HEK293 (cell line): ENCODE data around the gene PLCH2.

ENCODE experiments used
- CTCF ChIA-PET: fragments of 350-600 bp; formaldehyde crosslinking; extraction: SDS; loops from one replicate; lab custom pipeline; 2021; ENCODE audit warnings: antibody characterized with exemption; lab: Yijun Ruan, JAX
- POLR2A ChIA-PET: fragments of 300-600 bp; formaldehyde crosslinking; extraction: SDS; loops from one replicate; lab custom pipeline; 2020; ENCODE audit warnings: antibody characterized with exemption, inconsistent platforms; lab: Yijun Ruan, JAX
- H3K27ac ChIP-seq: fragments of 200-500 bp; sonication (Bioruptor generic); 2 replicates; pipeline ENCODE4 v1.5.1; 2014; ENCODE audit warnings: low read depth, low read length, control low read depth, inconsistent platforms; ENCODE audit errors: extremely low read depth
- H3K36me3 ChIP-seq, 2 experiments: fragments of 200-500 bp in 1 of 2; sonication (Bioruptor generic) in 1 of 2; 1 replicate in 1 of 2; 2 replicates in 1 of 2; pipeline ENCODE4 v1.5.1; 2014 to 2017; ENCODE audit warnings: inconsistent platforms in 2 of 2, low read length in 2 of 2; ENCODE audit not compliant: control insufficient read depth in 2 of 2, insufficient read depth in 1 of 2
- H3K4me1 ChIP-seq: fragments of 200-500 bp; sonication (Bioruptor generic); 2 replicates; pipeline ENCODE4 v1.5.1; 2014; ENCODE audit warnings: mild to moderate bottlenecking, low read length, inconsistent platforms; ENCODE audit not compliant: control insufficient read depth, insufficient read depth
- H3K4me3 ChIP-seq: 2 replicates; pipeline ENCODE4 v1.5.1; 2011; ENCODE audit warnings: low read depth, mild to moderate bottlenecking, control low read depth, low read length, moderate library complexity
- H3K9me3 ChIP-seq: fragments of 200-500 bp; sonication (Bioruptor generic); 2 replicates; pipeline ENCODE4 v1.5.1; 2014; ENCODE audit warnings: low read depth, low read length, inconsistent platforms; ENCODE audit not compliant: control insufficient read depth, insufficient read depth
- ZBTB1 ChIP-seq: fragments of 450-650 bp; formaldehyde crosslinking; IDR thresholded peaks from 2 replicates; pipeline ENCODE4 v1.5.1; 2016; ENCODE audit warnings: missing biosample characterization, missing genetic modification characterization
- ZBTB20 ChIP-seq: fragments of 450-650 bp; formaldehyde crosslinking; IDR thresholded peaks from 2 replicates; pipeline ENCODE4 v1.5.1; 2016; ENCODE audit warnings: missing biosample characterization, missing genetic modification characterization
- ZNF223 ChIP-seq: fragments of 450-650 bp; formaldehyde crosslinking; IDR thresholded peaks from 2 replicates; pipeline ENCODE4 v1.5.1; 2016; ENCODE audit warnings: missing biosample characterization, missing genetic modification characterization
- ZNF544 ChIP-seq: fragments of 450-650 bp; formaldehyde crosslinking; IDR thresholded peaks from 2 replicates; pipeline ENCODE4 v1.5.0; 2017; ENCODE audit warnings: missing biosample characterization, missing genetic modification characterization
- ZNF596 ChIP-seq: fragments of 450-650 bp; IDR thresholded peaks from 2 replicates; pipeline ENCODE4 v1.5.0; 2018; ENCODE audit warnings: missing biosample characterization, mild to moderate bottlenecking, missing genetic modification characterization, moderate library complexity
- TF ChIP-seq, protein P1 (sequence below): fragments of 450-650 bp; formaldehyde crosslinking; IDR thresholded peaks from 2 replicates; pipeline ENCODE4 v1.5.1; 2016; ENCODE audit warnings: missing biosample characterization, missing genetic modification characterization
- TF ChIP-seq, protein P2 (sequence below): fragments of 450-650 bp; formaldehyde crosslinking; IDR thresholded peaks from 2 replicates; pipeline ENCODE4 v1.5.1; 2016; ENCODE audit warnings: missing biosample characterization, missing genetic modification characterization
- TF ChIP-seq, protein P3 (sequence below): fragments of 450-650 bp; IDR thresholded peaks from 2 replicates; pipeline ENCODE4 v1.5.1; 2018; ENCODE audit warnings: missing biosample characterization, mild to moderate bottlenecking, missing genetic modification characterization
- TF ChIP-seq, protein P4 (sequence below): fragments of 450-650 bp; formaldehyde crosslinking; conservative IDR thresholded peaks from 2 replicates; pipeline ENCODE4 v1.5.1; 2016; ENCODE audit warnings: low read depth, missing biosample characterization, missing genetic modification characterization
- TF ChIP-seq, protein P5 (sequence below): fragments of 450-650 bp; formaldehyde crosslinking; IDR thresholded peaks from 2 replicates; pipeline ENCODE4 v1.5.1; 2017; ENCODE audit warnings: missing biosample characterization, mild to moderate bottlenecking, missing genetic modification characterization, moderate library complexity

The PLCH2 gene

DNA sequence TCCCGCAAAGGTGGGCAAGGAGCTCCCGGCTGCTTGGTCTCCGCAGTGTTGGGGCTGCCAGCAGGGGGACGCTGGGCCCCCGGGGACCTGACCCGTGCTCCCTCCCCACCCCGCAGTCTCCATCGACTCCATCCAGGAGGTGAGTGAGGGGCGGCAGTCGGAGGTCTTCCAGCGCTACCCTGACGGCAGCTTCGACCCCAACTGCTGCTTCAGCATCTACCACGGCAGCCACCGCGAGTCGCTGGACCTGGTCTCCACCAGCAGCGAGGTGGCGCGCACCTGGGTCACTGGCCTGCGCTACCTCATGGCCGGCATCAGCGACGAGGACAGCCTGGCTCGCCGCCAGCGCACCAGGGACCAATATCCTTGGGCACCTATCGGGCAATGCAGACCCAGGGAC lies 3.5 kb downstream of the PLCH2 start:
- ChIA-PET CTCF (interaction anchor here (0.6 kb wide), 1 partner anchor 59 kb away, joined by 6 read pairs; no protein-coding TSS in a partner anchor), POLR2A (no interaction called here)
- H3K4me3 ChIP-seq: no peak overlapping the region
- no peaks in the 10 kb centered on the region for H3K36me3 ChIP-seq
- no peaks in the 10 kb centered on the region for H3K9me3 ChIP-seq
- H3K27ac ChIP-seq: no peak overlapping the region
- H3K4me1 ChIP-seq: no peaks in the 10 kb centered on the region
- TF ChIP-seq ZNF223 (tag by site-specific recombination): peak; percentile 86
- TF ChIP-seq ZNF596 (tag by site-specific recombination): no peak
- no peak for TF ChIP-seq ZNF544
- TF ChIP-seq, protein P1, sequence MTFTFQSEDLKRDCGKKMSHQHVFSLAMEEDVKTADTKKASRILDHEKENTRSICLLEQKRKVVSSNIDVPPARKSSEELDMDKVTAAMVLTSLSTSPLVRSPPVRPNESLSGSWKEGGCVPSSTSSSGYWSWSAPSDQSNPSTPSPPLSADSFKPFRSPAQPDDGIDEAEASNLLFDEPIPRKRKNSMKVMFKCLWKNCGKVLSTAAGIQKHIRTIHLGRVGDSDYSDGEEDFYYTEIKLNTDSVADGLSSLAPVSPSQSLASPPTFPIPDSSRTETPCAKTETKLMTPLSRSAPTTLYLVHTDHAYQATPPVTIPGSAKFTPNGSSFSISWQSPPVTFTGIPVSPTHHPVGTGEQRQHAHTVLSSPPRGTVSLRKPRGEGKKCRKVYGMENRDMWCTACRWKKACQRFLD (tag by site-specific recombination): no peak
- TF ChIP-seq ZBTB1: no peak
- TF ChIP-seq, protein P2, sequence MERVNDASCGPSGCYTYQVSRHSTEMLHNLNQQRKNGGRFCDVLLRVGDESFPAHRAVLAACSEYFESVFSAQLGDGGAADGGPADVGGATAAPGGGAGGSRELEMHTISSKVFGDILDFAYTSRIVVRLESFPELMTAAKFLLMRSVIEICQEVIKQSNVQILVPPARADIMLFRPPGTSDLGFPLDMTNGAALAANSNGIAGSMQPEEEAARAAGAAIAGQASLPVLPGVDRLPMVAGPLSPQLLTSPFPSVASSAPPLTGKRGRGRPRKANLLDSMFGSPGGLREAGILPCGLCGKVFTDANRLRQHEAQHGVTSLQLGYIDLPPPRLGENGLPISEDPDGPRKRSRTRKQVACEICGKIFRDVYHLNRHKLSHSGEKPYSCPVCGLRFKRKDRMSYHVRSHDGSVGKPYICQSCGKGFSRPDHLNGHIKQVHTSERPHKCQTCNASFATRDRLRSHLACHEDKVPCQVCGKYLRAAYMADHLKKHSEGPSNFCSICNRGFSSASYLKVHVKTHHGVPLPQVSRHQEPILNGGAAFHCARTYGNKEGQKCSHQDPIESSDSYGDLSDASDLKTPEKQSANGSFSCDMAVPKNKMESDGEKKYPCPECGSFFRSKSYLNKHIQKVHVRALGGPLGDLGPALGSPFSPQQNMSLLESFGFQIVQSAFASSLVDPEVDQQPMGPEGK (tag by site-specific recombination): no peak
- TF ChIP-seq, protein P3, sequence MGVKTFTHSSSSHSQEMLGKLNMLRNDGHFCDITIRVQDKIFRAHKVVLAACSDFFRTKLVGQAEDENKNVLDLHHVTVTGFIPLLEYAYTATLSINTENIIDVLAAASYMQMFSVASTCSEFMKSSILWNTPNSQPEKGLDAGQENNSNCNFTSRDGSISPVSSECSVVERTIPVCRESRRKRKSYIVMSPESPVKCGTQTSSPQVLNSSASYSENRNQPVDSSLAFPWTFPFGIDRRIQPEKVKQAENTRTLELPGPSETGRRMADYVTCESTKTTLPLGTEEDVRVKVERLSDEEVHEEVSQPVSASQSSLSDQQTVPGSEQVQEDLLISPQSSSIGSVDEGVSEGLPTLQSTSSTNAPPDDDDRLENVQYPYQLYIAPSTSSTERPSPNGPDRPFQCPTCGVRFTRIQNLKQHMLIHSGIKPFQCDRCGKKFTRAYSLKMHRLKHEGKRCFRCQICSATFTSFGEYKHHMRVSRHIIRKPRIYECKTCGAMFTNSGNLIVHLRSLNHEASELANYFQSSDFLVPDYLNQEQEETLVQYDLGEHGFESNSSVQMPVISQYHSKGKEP: no peak
- TF ChIP-seq ZBTB20 (tag by site-specific recombination): no peak

DNA sequence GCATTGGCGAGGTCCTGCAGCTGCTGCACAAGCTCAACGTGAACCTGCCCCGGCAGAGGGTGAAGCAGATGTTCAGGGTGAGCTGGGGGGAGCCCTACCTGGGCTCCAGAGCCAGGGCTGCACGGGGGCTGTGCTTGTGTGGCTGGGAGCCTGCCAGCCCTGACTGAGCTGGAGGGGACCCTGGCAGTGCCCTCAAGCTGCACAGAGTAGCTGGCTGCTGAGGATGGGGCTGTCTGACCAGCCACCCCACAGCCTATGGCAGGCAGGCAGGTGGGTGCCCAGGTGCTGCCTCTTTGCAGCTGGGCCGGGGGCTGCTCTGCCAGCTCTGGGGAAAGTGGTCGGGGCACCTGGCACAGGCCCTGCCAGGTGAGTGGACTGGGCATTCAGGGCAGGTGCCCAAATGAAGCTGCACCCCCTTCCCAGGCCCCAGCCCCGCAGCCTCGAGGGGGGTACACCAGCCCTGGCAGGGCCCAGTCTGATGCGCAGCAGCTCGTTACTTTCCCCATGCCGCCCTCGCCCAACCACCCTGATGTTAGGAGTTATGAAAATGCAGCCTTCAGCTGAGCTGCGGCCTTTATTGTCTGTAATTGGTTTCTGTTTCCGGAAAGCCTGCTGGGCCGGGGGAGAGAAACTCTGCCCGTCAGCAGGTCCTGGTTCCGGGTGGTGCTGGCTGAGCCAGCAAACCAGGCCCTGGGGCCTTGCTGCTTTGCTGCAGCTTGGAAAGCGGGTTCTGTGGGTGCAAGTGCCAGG lies 4.3 kb downstream of the PLCH2 start:
- Histone ChIP-seq H3K27ac (no peak overlapping the region), H3K4me3 (no peak overlapping the region), H3K9me3 (no peaks in the 10 kb centered on the region), H3K4me1 (no peaks in the 10 kb centered on the region), H3K36me3 (no peaks in the 10 kb centered on the region)
- TF ChIP-seq, protein P4, sequence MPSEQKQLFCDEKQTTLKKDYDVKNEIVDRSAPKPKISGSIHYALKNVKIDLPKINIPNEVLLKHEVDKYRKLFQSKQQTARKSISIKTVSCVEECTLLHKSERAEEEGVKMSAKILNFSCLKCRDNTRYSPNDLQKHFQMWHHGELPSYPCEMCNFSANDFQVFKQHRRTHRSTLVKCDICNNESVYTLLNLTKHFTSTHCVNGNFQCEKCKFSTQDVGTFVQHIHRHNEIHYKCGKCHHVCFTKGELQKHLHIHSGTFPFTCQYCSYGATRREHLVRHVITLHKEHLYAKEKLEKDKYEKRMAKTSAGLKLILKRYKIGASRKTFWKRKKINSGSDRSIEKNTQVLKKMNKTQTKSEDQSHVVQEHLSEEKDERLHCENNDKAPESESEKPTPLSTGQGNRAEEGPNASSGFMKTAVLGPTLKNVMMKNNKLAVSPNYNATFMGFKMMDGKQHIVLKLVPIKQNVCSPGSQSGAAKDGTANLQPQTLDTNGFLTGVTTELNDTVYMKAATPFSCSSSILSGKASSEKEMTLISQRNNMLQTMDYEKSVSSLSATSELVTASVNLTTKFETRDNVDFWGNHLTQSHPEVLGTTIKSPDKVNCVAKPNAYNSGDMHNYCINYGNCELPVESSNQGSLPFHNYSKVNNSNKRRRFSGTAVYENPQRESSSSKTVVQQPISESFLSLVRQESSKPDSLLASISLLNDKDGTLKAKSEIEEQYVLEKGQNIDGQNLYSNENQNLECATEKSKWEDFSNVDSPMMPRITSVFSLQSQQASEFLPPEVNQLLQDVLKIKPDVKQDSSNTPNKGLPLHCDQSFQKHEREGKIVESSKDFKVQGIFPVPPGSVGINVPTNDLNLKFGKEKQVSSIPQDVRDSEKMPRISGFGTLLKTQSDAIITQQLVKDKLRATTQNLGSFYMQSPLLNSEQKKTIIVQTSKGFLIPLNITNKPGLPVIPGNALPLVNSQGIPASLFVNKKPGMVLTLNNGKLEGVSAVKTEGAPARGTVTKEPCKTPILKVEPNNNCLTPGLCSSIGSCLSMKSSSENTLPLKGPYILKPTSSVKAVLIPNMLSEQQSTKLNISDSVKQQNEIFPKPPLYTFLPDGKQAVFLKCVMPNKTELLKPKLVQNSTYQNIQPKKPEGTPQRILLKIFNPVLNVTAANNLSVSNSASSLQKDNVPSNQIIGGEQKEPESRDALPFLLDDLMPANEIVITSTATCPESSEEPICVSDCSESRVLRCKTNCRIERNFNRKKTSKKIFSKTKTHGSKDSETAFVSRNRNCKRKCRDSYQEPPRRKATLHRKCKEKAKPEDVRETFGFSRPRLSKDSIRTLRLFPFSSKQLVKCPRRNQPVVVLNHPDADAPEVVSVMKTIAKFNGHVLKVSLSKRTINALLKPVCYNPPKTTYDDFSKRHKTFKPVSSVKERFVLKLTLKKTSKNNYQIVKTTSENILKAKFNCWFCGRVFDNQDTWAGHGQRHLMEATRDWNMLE: no peak
- TF ChIP-seq, protein P5, sequence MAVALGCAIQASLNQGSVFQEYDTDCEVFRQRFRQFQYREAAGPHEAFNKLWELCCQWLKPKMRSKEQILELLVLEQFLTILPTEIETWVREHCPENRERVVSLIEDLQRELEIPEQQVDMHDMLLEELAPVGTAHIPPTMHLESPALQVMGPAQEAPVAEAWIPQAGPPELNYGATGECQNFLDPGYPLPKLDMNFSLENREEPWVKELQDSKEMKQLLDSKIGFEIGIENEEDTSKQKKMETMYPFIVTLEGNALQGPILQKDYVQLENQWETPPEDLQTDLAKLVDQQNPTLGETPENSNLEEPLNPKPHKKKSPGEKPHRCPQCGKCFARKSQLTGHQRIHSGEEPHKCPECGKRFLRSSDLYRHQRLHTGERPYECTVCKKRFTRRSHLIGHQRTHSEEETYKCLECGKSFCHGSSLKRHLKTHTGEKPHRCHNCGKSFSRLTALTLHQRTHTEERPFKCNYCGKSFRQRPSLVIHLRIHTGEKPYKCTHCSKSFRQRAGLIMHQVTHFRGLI (tag by site-specific recombination): no peak
- ChIA-PET POLR2A (no interaction called here), CTCF (no interaction called here)
